GM13977 (cell line): ENCODE data around the gene FARP1.

ENCODE experiments used
- DNase-seq: peaks from one replicate; pipeline ENCODE4 v3.0.0; 2012; ENCODE audit warnings: low spot score
- CTCF ChIP-seq: IDR thresholded peaks from 2 replicates; pipeline ENCODE4 v1.5.1; 2012; ENCODE audit warnings: mild to moderate bottlenecking, control low read depth; ENCODE audit not compliant: insufficient read depth; ENCODE audit errors: extremely low read depth, missing control alignments
- in situ Hi-C: fragments of 300-500 bp; cut with MboI; formaldehyde crosslinking; loops from one replicate; pipeline ENCODE4 v1.12.0; 2022; ENCODE audit warnings: low sequenced_read_pairs, low pct_unique_long_range_greater_than_20kb, mixed read lengths, inconsistent platforms; ENCODE audit not compliant: unreplicated experiment

Gene FARP1

DNA sequence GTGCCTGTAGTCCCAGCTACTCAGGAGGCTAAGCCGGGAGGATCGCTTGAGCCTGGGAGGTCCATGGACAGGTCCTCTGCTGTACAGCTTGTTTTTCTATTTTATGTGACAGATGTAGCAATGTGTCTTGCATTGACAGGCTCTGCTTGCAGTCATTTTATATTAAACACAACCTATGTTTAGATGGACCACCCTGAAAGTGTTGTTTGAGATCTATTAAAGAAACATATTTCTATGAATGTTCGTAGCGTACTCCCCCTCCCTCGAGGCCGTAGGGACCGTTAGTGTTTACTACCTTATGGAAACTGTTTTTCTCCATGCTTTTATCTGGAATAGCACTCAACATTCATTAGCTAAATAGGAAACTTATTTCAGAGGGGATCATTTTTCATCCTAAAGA lies 99.1 kb downstream of the FARP1 start:
- in situ Hi-C loops: no loop called here
- no peak for TF ChIP-seq CTCF
- no peak for DNase-seq

- no peak for DNase-seq
- no peak for TF ChIP-seq CTCF
- in situ Hi-C loops: no loop called here
These were observed 99.5 kb downstream of the FARP1 start for GRCh38 chr13:98242403-98242802.

DNA sequence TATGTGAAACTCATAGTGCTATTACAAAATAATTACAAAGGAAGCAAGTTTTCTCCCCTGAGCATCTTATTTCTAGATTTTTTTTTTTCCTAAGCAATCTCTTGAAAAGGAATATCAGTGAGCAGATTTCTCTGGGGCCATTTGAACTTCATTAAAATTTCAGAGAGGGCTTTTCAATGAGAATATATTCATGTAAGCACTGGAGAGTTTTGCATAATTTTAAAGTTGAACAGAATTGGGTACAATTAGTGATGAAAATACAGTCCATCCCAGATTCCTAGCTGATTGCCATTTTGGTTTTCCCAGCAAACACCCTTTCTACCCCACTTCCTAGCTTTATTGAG lies 101.0 kb downstream of the FARP1 start:
- no peak for DNase-seq
- in situ Hi-C loops: no loop called here
- TF ChIP-seq CTCF: no peak

GRCh38 chr13:98246538-98247172 lies 103.8 kb downstream of the FARP1 start:
- no peak for DNase-seq
- in situ Hi-C loops: no loop called here
- no peak for TF ChIP-seq CTCF

GRCh38 chr13:98251708-98252107 lies 108.8 kb downstream of the FARP1 start:
- no peak for DNase-seq
- in situ Hi-C loops: no loop called here
- no peak for TF ChIP-seq CTCF

DNA sequence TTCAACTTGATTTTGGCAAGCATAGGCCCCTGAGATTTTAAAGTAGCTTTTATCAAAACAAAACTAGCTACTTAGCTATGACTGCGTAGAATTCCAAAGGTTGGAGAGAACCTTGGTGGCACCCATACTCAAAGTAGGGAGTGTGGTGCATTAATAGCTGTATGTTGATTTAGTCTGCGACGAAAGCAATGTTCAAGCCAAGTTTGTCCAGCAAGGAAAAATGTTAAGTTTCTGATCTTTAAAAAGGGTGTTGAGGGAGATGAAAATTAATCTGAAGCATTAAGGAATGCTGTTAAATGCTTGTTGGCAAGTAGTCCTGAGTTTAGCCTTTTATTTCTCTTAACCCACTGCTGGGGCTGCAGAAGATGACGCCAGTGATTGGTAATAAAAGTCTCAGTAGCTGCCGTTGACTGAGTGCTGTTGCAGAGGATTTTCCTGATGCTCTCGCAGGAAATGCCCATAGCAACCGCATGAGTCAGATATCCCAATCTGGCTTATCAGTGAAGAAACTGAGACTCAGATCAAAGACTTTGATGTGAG lies 110.1 kb downstream of the FARP1 start:
- in situ Hi-C loops: no loop called here
- no peak for TF ChIP-seq CTCF
- no peak for DNase-seq
